Measurements from ENCODE around the gene ACSF3.

ACSF3 gene

DNA sequence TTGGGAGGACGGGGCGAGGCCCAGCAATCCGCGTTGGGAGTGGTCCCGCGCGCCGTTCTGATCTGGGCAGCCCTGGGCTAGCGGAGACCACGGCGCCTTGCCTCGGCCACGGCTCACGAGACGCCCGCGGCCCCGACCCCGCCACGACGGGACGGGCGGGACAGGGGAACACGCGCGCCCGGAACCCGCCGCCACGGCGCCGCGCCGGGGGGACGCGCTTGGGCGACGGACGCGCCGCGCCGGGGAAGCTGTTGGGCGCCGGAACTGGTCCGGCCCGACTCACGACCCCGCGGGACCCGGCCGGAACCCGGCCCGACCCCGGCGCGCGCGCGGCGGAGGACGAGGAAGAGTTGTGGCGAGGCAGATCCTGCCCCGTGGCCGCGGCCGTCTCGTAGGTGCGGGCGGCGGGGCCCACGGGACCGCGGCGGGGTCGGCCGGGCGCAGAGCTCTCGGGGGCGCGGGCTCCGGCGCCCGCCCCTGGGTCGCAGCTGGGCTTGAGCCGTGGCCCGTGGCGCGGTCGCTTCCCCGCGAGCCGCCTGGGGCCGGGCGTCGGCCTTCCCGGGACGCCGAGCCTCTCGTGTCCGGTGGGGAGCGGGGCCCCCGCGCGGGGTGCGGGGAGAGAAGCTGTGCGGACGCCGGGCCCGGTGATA lies at the start of gene ACSF3:
ACSF3 (plus strand) TSS at position 251 of the 650 bp plus-strand sequence. CDS start 6,830 bp downstream, outside the sequence.
- peak; percentile 29 for DNase-seq (ENCODE audit: low spot score)

- DNase-seq (ENCODE audit: low spot score), result no peak
Observed at GRCh38 chr16:89044418-89045180, 49.1 kb upstream of the ACSF3 start.

DNA sequence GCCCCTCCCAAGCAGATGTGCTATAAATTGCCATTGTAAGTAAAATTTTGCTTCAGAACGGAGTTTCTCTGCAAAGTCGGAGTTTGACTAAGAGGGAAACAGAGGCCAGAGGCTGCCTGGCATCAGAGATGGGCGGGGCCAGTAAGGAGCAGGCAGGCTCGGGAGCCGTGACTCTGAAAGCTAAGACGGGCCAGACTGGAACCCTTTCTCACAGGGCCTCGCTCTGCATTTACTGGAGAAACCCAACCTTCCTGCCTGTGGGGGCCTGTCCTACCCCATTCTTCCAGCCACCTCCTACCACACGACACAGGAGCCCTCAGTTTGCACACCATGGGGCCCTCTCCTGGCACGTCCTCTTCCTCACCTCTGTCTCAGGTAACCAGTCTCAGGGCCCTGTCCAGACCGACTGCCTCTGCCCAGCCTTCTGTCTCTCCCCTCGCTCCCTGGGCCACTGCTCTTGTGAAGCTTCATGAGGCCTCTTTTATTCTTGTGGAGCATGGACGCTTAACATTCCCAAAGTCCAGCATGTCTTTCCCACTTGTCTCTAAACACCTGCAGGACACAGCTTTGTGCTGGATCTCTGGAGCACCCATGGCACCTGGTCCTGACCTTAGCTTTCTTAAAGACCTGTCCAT lies 48.4 kb upstream of the ACSF3 start:
- DNase-seq (ENCODE audit: low spot score), result no peak

DNA sequence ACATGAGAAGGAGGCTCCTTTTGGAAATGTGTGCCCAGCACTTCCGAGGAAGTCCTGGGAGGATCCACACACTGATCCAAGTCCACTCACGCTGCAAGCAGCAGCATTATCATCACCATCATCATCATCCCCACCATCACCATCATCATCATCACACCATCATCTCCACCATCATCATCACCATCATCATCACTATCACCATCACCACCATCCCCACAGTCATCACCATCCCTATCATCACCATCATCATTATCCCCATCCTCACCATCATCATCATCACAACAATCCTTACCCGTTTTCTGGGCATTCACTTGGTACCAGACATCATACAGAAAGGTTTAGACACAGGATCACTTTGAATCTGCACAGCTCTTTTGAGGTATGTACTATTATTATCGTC lies 47.8 kb upstream of the ACSF3 start:
- DNase-seq (ENCODE audit: low spot score), result no peak

- DNase-seq (ENCODE audit: low spot score), result no peak
Observed at GRCh38 chr16:89046491-89046890, 47.2 kb upstream of the ACSF3 start.

DNA sequence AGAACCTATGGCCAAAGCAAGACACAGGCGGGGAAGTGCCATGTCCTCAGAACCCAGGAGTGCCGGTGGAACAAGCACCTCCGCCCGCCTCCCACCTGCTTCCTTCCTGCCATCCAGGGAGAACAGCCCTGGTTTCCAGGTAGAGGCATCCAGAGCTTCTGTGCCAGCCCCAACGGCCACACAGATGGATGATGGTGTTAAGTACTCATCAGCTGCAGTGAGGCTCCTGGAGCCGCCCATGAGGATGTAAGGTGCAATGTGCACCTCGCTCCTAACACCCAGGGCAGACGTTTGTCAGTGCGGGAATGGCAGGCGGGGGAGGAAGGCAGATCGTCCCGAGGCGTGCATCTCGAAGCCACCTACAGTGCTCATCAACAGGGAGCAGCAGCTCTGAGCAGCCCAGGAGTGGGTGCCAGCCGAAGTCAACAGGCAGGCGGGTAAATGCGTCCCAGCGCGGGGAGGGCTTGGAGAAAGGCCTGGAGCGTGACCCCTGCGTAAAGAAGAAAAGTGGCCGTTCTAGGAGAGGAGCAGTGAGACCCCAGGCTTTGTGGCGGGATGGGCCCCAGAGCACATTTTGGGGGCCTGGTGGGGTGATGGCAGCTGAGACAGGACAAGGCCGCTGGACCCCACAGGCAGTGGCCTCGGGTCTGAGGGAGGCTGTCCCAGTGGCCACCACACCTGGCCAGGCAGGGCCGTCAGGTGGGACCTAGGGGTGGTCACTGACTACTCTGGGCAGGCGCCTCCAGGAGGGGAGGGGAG lies 46.1 kb upstream of the ACSF3 start:
- DNase-seq (ENCODE audit: low spot score), result no peak

GRCh38 chr16:89048090-89048725 lies 45.4 kb upstream of the ACSF3 start:
- no peak for DNase-seq (ENCODE audit: low spot score)

GRCh38 chr16:89048871-89049422 lies 44.7 kb upstream of the ACSF3 start:
- DNase-seq (ENCODE audit: low spot score), result no peak

- no peak for DNase-seq (ENCODE audit: low spot score)
Observed at GRCh38 chr16:89049484-89050118, 44.1 kb upstream of the ACSF3 start.

DNA sequence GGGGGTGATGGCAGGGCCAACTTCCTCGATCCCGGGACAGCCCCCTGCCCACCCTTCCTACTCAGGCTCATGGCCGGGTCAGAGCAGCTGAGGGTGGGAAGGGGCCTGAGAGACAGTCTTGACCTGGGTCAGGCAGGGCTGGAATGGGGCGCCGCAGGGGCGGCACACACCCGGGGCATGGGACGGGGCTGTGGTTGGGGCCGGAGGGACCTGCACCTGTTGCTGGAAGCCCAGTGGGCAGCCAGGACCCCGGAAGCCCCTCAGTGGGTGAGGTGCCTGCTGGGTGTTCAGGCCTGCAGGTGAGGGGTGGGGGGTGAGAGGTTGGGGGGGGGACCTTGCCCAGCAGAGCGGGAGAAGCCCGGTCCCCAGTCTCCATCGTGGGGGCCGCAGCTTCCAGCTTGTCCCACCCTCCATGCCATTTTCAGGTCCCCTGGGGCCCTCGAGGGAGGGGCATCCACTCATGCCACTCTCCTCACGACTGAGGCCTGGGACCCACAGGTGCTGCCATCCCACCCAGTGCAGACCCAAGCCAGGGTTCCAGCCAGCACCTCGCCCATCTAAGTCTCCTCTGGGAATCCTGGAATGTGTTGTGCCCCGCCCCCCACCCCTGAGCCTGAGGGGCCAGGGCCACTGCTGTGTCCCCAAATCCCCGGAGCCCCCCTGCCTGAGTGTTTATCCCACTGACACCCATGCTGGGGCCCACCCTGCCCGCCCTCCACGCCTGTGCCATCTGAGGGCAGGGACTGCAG lies 43.4 kb upstream of the ACSF3 start:
- no peak for DNase-seq (ENCODE audit: low spot score)

DNA sequence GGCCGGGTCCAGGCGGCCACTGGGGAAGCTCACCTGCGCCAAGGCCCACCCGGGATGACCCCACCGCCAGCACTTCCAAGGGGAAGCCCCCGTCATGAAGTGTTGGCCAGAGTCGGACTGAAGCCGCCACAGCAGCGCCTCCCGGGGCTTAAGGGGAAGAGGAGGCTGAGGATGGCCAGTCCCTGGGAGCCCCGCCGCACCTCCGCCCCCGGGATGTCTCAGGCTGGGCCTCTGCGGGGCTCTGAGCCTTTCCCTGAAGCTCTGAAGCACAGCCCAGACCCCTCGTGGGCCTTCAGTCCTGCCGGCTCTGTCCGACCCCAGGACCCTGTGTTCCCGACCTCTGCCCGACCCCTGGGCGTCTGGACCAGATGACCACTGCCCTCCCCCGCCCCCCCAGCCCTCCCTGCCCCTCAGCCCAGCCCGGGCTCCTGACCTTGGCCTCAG lies 42.8 kb upstream of the ACSF3 start:
- DNase-seq (ENCODE audit: low spot score), result no peak

GRCh38 chr16:89051521-89052166 lies 42.0 kb upstream of the ACSF3 start:
- no peak for DNase-seq (ENCODE audit: low spot score)

DNA sequence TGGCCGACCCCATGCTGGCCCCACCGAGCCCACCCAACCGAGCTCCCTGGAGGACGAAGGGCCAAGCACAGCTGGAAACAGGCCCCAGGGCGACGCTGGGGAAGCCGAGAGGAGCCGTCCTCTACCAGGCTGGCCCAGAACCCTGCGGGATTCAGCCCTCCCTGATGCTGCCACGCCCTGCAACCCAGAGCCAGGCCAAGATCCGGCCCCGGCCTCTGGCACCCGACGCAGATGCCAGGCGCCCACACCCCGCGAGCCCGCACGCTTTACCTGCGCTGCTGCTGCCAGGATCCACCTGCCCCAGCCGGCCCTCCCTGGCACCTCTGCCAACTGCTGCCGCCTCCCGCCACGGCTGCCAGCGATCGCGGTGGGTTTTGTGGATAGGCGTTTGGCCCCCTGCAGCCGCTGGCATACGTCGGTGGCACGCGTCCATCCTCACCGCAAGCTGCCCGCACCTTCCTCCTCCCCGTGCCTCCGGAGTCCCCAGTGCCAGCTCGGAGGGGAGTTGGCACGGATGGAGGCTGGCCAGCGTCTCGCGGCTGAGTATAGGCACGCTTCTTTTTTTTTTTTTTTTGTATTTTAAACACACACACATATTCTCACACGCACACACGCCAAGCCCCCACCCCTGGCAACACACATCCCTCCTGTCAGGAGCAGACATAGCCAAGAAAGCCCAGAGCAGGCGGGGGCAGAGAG lies 41.3 kb upstream of the ACSF3 start:
- no peak for DNase-seq (ENCODE audit: low spot score)

DNA sequence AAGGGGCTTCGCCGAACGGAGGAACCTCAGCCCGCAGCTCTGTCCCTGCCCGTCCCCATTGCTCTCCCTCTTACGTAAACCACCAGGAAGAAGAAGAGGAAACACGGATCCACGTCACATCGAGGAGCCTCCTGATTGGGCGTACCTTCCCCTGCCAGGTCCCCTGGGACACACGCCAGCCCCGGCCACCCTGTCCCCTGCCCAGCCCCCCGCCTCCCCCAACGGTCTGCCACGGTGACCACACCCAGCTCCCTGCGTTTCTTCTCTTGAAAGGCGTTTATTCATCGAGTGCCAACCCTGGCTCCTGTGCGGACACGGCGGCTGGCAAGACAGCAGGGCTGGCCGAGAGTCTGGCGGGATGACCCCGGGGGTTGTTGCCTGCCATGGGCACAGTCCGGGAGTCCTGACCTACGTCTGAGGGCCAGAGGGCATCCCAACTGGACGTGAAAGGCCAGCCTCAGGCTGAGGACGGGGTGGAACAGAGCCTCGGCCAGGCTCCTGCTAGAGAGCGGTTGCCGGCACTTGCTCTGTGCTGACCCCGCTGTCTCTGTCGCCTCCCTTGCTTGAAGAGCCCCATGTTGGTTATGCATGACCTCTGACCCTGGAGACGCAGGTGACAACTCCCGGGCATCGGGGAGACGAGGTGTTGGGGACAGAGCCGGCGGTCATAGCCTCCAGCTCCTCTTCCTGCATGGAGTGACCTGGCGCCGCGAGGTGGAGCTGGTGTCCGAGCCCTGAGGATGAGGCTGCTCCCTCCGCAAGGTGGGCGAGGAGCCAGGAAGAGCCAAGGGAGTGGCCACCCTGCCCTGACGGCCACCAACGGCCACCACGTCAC lies 40.5 kb upstream of the ACSF3 start:
- peak; percentile 76 for DNase-seq (ENCODE audit: low spot score)

- DNase-seq (ENCODE audit: low spot score), result no peak
Observed at GRCh38 chr16:89053725-89054029, 40.0 kb upstream of the ACSF3 start.

DNA sequence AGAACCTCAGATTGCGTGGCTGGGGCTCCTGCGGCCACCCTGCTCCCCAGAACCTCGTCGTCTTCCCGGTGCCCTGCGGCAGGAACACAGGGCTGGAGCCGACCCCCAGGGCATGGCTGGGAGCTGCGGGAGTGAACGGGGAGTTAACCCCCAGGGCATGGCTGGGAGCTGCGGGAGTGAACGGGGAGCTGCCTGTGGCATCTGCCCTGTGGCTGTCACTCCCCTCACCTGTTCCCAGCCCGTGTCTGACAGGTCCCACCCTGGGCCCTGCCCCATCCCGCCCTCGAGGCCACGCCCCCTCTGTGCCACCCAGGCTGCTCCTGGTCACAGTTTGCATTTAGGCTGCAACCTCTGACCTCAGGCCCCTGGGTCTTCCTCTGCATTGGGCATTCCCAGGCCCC lies 39.4 kb upstream of the ACSF3 start:
- no peak for DNase-seq (ENCODE audit: low spot score)

DNA sequence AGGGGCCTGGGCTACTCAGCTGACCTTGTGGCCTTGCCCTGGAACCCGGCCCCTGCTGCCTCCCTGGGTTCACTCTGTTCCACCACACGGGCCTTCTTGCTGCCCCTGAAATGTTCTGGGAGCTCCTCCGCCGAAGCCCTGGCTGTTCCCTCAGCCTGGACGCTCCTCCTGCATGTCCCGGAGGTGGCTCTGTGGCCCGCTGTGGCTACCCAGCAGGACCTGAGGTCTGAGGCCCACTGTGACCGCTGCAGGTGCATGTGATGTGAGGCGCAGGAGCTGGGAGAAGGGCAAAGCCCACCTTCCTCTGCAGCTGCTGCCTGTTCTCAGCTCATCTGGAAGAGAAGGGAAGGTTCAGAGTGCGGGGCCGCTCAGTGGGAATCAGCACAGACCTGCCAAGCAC lies 38.9 kb upstream of the ACSF3 start:
- DNase-seq (ENCODE audit: low spot score), result no peak

DNA sequence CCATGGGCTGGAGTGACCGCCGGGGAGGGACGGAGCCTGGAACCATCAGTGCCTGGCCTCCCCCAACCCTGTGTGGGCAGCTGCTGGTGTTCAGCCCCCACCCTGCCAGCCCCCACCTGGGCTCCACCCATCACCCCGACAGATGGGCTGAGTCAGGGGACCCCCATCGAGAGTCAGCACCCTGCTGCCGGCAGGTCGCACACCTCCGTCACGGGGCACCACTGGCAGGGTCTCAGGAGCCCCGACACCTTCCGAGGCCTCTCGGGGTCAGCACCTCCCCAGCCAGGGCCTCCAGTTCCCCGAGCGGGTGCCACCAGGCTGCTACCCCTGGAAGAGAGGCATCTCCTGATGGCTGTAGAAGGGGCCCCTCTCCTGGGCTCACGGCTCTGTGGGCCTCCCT lies 38.3 kb upstream of the ACSF3 start:
- DNase-seq (ENCODE audit: low spot score), result no peak
